Hepatocyte (in vitro differentiated cells): ENCODE results near the gene PSD2. TPM values are rescaled to one million over a fixed set of nuclear protein-coding genes. Genes with fewer than 3 reads are reported as not detected.

Experiments
- DNase-seq: peaks from one replicate; pipeline ENCODE4 v3.0.0-alpha.2; 2016; ENCODE audit warnings: low spot score
- H2AFZ ChIP-seq: fragments of 200-600 bp; sonication (generic); 2 replicates; pipeline ENCODE4 v1.6.0; 2016; ENCODE audit warnings: antibody characterized with exemption, mild to moderate bottlenecking
- H3K27ac ChIP-seq: fragments of 200-600 bp; sonication (generic); 2 replicates; pipeline ENCODE4 v1.5.1; 2016; ENCODE audit warnings: mild to moderate bottlenecking
- H3K27me3 ChIP-seq: fragments of 200-600 bp; sonication (generic); 2 replicates; pipeline ENCODE4 v1.6.1; 2016
- H3K36me3 ChIP-seq: fragments of 200-600 bp; sonication (generic); replicated peaks from 2 replicates; pipeline ENCODE4 v1.5.1; 2016; ENCODE audit warnings: low read depth; ENCODE audit not compliant: insufficient read depth
- H3K4me1 ChIP-seq: fragments of 200-600 bp; sonication (generic); 2 replicates; pipeline ENCODE4 v1.5.1; 2016; ENCODE audit warnings: mild to moderate bottlenecking, moderate library complexity; ENCODE audit not compliant: insufficient read depth
- H3K4me2 ChIP-seq: fragments of 200-600 bp; sonication (generic); 2 replicates; pipeline ENCODE4 v1.6.0; 2016
- H3K4me3 ChIP-seq: fragments of 200-600 bp; sonication (generic); 2 replicates; pipeline ENCODE4 v1.5.1; 2016; ENCODE audit warnings: mild to moderate bottlenecking
- H3K79me2 ChIP-seq: fragments of 200-600 bp; sonication (generic); 2 replicates; pipeline ENCODE4 v1.6.0; 2017; ENCODE audit warnings: mild to moderate bottlenecking
- H3K9me2 ChIP-seq: fragments of 200-600 bp; sonication (generic); replicated peaks from 2 replicates; pipeline ENCODE4 v1.6.0; 2017; ENCODE audit warnings: mild to moderate bottlenecking; ENCODE audit not compliant: insufficient read depth
- H3K9me3 ChIP-seq: fragments of 200-600 bp; sonication (generic); 2 replicates; pipeline ENCODE4 v1.5.1; 2016; ENCODE audit warnings: low read depth, mild to moderate bottlenecking
- H4K20me1 ChIP-seq: fragments of 200-600 bp; sonication (generic); 2 replicates; pipeline ENCODE4 v1.6.0; 2016; ENCODE audit warnings: mild to moderate bottlenecking; ENCODE audit not compliant: insufficient read depth, poor library complexity, severe bottlenecking
- EZH2 ChIP-seq: fragments of 200-600 bp; sonication (generic); IDR thresholded peaks from 2 replicates; pipeline ENCODE4 v1.6.1; 2016; ENCODE audit warnings: antibody characterized with exemption, mild to moderate bottlenecking, borderline replicate concordance
- EZH2phosphoT487 ChIP-seq: fragments of 200-600 bp; sonication (generic); IDR thresholded peaks from one replicate; pipeline ENCODE4 v1.6.1; 2018; ENCODE audit warnings: antibody characterized with exemption, mild to moderate bottlenecking, low read depth, moderate library complexity; ENCODE audit not compliant: unreplicated experiment, severe bottlenecking
- WGBS: methylation state at CpG from one replicate; pipeline ENCODE4 v1.1.6; 2016; ENCODE audit warnings: low lambda C conversion rate; ENCODE audit errors: missing lambda C conversion rate; 5-methylcytosine and 5-hydroxymethylcytosine counted together
- polyA plus RNA-seq: library from polyadenylated mRNA; unstranded; fragments of >200 nt; fragmentation: Nextera tagmentation; extraction: Ambion mirVana; gene quantifications from 2 replicates; pipeline ENCODE4 v1.2.1, GENCODE V29; 2016
- total RNA-seq: library from RNA; depleted of rRNA; stranded (reverse); fragments of >200 nt; gene quantifications from 2 replicates; pipeline ENCODE4 v1.2.3, GENCODE V29; 2014
- TF ChIP-seq, protein P1 (sequence below): fragments of 200-600 bp; sonication (generic); IDR thresholded peaks from 2 replicates; pipeline ENCODE4 v1.5.1; 2016; ENCODE audit warnings: antibody characterized with exemption, mild to moderate bottlenecking; ENCODE audit not compliant: poor library complexity

Gene PSD2
- total and polyA plus RNA-seq, 2 experiments from 2014 or later = not detected

DNA sequence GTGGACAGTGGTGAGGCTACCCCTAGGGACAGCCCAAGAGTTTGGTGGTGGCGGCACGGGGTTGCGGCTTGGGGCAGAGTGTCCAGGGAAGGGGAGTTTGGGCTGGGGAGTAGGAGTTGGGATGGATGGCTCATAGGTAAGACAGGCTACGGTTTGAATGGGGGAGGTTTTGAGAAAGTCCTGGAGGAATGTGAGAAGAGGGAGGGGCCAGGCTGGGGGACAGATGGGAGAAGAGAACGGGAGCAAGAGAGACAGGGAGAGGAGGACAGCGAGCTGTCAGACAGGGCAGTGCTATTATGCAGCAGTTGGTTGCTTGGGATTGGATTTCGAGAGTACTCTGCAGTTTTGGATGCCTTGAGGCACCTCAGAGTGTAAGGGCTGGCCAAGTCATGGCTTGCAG lies 24.5 kb downstream of the PSD2 start:
- no peak overlapping the region for H2AFZ ChIP-seq
- H3K36me3 ChIP-seq = no peaks in the 10 kb centered on the region
- 60% methylated on average over 7 of the region's 7 CpGs for WGBS
- H3K4me1 ChIP-seq = no peaks in the 10 kb centered on the region
- no peak overlapping the region for H3K4me2 ChIP-seq
- H3K79me2 ChIP-seq = no peaks in the 10 kb centered on the region
- peaks cover 8% of the 10 kb centered on the region for H3K27me3 ChIP-seq
- H4K20me1 ChIP-seq = no peaks in the 10 kb centered on the region
- no peak for TF ChIP-seq EZH2phosphoT487
- TF ChIP-seq EZH2 = no peak
- TF ChIP-seq, protein P1, sequence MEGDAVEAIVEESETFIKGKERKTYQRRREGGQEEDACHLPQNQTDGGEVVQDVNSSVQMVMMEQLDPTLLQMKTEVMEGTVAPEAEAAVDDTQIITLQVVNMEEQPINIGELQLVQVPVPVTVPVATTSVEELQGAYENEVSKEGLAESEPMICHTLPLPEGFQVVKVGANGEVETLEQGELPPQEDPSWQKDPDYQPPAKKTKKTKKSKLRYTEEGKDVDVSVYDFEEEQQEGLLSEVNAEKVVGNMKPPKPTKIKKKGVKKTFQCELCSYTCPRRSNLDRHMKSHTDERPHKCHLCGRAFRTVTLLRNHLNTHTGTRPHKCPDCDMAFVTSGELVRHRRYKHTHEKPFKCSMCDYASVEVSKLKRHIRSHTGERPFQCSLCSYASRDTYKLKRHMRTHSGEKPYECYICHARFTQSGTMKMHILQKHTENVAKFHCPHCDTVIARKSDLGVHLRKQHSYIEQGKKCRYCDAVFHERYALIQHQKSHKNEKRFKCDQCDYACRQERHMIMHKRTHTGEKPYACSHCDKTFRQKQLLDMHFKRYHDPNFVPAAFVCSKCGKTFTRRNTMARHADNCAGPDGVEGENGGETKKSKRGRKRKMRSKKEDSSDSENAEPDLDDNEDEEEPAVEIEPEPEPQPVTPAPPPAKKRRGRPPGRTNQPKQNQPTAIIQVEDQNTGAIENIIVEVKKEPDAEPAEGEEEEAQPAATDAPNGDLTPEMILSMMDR = no peak
- H3K9me2 ChIP-seq = no peaks in the 10 kb centered on the region
- H3K9me3 ChIP-seq = no peaks in the 10 kb centered on the region
- no peak overlapping the region for H3K27ac ChIP-seq
- DNase-seq = no peak
- no peak overlapping the region for H3K4me3 ChIP-seq

DNA sequence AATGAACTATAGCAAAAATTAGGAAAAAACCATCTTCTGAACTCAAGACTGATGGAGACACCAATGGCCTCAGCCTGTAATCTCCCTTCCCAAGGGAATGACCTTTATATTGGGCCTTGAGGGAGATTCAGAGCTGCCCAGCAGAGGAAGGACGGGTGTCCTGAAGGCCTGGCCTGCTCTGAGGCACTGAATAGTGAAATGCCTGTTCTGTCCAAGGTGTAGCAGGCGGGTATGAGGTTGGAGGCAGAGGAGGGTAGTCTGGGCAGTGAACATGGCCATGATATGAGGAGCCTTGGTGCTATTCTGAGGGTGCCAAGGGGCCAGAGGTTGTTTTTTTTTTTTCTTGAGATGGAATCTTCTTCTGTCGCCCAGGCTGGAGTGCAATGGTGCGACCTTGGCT lies 25.0 kb downstream of the PSD2 start:
- Histone ChIP-seq H3K36me3 (no peaks in the 10 kb centered on the region), H3K9me2 (no peaks in the 10 kb centered on the region), H3K27ac (no peak overlapping the region), H3K4me3 (no peak overlapping the region), H3K79me2 (no peaks in the 10 kb centered on the region), H4K20me1 (no peaks in the 10 kb centered on the region), H3K4me2 (no peak overlapping the region), H3K9me3 (no peaks in the 10 kb centered on the region), H3K4me1 (no peaks in the 10 kb centered on the region), H3K27me3 (peaks cover 11% of the 10 kb centered on the region), H2AFZ (no peak overlapping the region)
- DNase-seq = no peak
- 83% methylated on average over 4 of the region's 4 CpGs for WGBS
- TF ChIP-seq EZH2 (no peak), EZH2phosphoT487 (no peak)
- TF ChIP-seq, protein P1 = no peak

DNA sequence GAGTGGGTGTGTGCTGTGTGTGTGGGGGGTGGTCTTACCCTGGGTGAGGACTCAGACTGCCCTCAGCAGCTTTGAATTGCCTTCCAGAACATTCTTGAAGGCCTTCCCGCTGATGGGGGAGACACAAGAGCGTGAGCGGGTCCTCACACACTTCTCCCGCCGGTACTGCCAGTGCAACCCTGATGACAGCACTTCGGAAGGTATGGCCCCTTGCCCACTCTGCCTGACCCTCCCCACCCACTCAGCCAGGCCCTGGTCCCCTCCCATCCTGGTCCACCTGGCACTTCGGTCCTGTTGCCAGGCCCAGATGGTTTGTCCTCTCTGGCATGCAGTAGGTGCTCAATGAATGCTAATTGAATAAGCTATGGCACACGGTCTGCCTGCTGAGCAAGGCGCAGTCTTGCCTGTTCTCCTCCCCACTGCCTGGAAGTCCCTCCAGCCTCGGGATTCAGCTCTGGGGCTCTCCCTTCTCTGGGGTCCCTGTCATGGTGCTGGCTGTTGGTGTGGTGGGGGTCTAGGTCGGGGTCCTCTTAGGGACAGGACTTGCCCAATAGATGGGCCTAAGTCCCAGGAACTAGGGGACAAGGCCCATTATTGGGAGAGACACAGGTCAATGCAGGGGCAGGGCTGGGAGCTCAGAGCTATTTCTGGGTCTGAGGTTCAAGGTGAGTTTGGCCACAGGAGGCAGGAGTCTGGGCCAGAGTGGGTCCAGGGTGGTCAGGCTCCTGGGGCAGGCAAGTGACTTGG lies 26.4 kb downstream of the PSD2 start:
- Histone ChIP-seq H2AFZ (no peak overlapping the region), H3K36me3 (no peaks in the 10 kb centered on the region), H3K9me2 (no peaks in the 10 kb centered on the region), H4K20me1 (no peaks in the 10 kb centered on the region), H3K27me3 (peaks cover 8% of the 10 kb centered on the region), H3K4me1 (no peaks in the 10 kb centered on the region), H3K9me3 (no peaks in the 10 kb centered on the region), H3K4me2 (no peak overlapping the region), H3K4me3 (no peak overlapping the region), H3K27ac (no peak overlapping the region), H3K79me2 (no peaks in the 10 kb centered on the region)
- no peak for DNase-seq
- 89% methylated on average over 10 of the region's 11 CpGs for WGBS
- TF ChIP-seq EZH2 (no peak), EZH2phosphoT487 (no peak)
- TF ChIP-seq, protein P1 = no peak
